Endodermal cell (in vitro differentiated cells): ENCODE data around the gene SCIMP. TPM values are rescaled to one million over a fixed set of nuclear protein-coding genes. Genes with fewer than 3 reads are reported as not detected.

Source experiments
- DNase-seq: peaks from one replicate; pipeline ENCODE4 v3.0.0-alpha.2; 2017
- H3K27ac ChIP-seq: 2 replicates; pipeline ENCODE4 v1.5.1; 2013; ENCODE audit warnings: mild to moderate bottlenecking, low read depth, low read length, moderate library complexity
- H3K27me3 ChIP-seq: 2 replicates; pipeline ENCODE4 v1.6.1; 2013; ENCODE audit warnings: mild to moderate bottlenecking, low read length, moderate library complexity; ENCODE audit not compliant: insufficient read depth, control insufficient read depth, poor library complexity, severe bottlenecking
- H3K36me3 ChIP-seq: 2 replicates; pipeline ENCODE4 v1.7.0; 2013; ENCODE audit warnings: mild to moderate bottlenecking, low read length, moderate library complexity; ENCODE audit not compliant: control insufficient read depth, insufficient read depth
- H3K4me1 ChIP-seq: one replicate; pipeline ENCODE4 v1.7.0; 2013; ENCODE audit warnings: low read length; ENCODE audit not compliant: control insufficient read depth, insufficient read depth
- H3K4me3 ChIP-seq: 2 replicates; pipeline ENCODE4 v1.5.1; 2013; ENCODE audit warnings: mild to moderate bottlenecking, low read length, moderate library complexity
- H3K9ac ChIP-seq: 2 replicates; pipeline ENCODE4 v1.6.1; 2013; ENCODE audit warnings: mild to moderate bottlenecking, low read length, moderate library complexity; ENCODE audit not compliant: poor library complexity, severe bottlenecking; ENCODE audit errors: extremely low read depth
- H3K9me3 ChIP-seq: 2 replicates; pipeline ENCODE4 v1.6.1; 2013; ENCODE audit warnings: mild to moderate bottlenecking, low read length, moderate library complexity; ENCODE audit not compliant: control insufficient read depth
- H3K27ac Mint-ChIP-seq: 2 replicates; pipeline ENCODE4 v1.8.0; 2020; ENCODE audit warnings: mixed read lengths
- H3K27me3 Mint-ChIP-seq: 2 replicates; pipeline ENCODE4 v1.8.0; 2021; ENCODE audit warnings: mild to moderate bottlenecking, mixed read lengths; ENCODE audit not compliant: insufficient read depth
- H3K36me3 Mint-ChIP-seq: 2 replicates; pipeline ENCODE4 v1.8.0; 2020; ENCODE audit warnings: low read depth, mixed read lengths
- H3K4me1 Mint-ChIP-seq: 2 replicates; pipeline ENCODE4 v1.8.0; 2020; ENCODE audit warnings: mixed read lengths
- H3K4me3 Mint-ChIP-seq: 2 replicates; pipeline ENCODE4 v1.8.0; 2020; ENCODE audit warnings: mild to moderate bottlenecking, moderate library complexity, mixed read lengths
- H3K9me3 Mint-ChIP-seq: 2 replicates; pipeline ENCODE4 v1.8.0; 2020; ENCODE audit warnings: mild to moderate bottlenecking, mixed read lengths
- WGBS, 2 experiments: methylation state at CpG; one replicate each; pipeline versions ENCODE4 v1.1.5 to v1.1.7; 2013; ENCODE audit warnings: missing lambda C conversion rate in 2 of 2, mixed read lengths in 1 of 2; ENCODE audit not compliant: insufficient coverage in 1 of 2, insufficient read length in 1 of 2; 5-methylcytosine and 5-hydroxymethylcytosine counted together
- total RNA-seq, 2 donors: library from RNA; stranded (reverse); fragmentation: NEBNext Ultra II Directional in 1 of 2; extraction: Animal tissue kit (Norgen Biotek cat#: 25700) in 1 of 2; gene quantifications; 2 replicates in 1 of 2; 3 replicates in 1 of 2; pipeline ENCODE4 v1.2.1, GENCODE V29; 2021
- TF ChIP-seq, protein P1 (sequence below): fragments of 200-600 bp; sonication (generic); conservative IDR thresholded peaks from 2 replicates; pipeline ENCODE4 v1.5.0; 2021; ENCODE audit warnings: antibody characterized with exemption, mild to moderate bottlenecking

Gene SCIMP
- total RNA-seq, 2 donors from 2014 or later = not detected

DNA sequence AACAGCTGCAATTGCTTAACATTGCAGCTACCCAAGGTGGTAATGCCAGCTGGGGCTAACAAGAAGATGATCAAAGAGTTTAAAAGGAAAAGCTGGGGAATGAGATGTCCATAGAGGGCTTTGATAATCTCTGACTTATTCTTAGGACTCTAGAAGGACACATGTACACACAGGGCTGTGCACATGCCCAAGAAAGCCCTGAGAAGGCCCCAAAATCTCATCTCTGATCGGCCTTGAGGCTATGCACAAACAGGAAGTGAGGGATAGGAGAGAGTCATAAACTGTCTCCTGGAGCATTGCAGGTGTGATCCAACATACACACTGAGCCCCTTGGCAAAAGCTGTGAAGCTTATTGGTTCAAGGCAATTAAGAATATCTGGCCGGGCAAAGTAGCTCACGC, 30.2 kb upstream of the SCIMP start:
- Mint-ChIP-seq H3K9me3 (no peaks in the 10 kb centered on the region), H3K4me1 (no peaks in the 10 kb centered on the region), H3K27ac (no peak overlapping the region), H3K36me3 (no peaks in the 10 kb centered on the region), H3K27me3 (no peaks in the 10 kb centered on the region), H3K4me3 (no peak overlapping the region)
- no peak overlapping the region for H3K27ac ChIP-seq
- no peak overlapping the region for H3K4me3 ChIP-seq
- WGBS, 2 experiments = 89 to 90% methylated on average over 2 to 3 of the region's 3 CpGs
- TF ChIP-seq, protein P1, sequence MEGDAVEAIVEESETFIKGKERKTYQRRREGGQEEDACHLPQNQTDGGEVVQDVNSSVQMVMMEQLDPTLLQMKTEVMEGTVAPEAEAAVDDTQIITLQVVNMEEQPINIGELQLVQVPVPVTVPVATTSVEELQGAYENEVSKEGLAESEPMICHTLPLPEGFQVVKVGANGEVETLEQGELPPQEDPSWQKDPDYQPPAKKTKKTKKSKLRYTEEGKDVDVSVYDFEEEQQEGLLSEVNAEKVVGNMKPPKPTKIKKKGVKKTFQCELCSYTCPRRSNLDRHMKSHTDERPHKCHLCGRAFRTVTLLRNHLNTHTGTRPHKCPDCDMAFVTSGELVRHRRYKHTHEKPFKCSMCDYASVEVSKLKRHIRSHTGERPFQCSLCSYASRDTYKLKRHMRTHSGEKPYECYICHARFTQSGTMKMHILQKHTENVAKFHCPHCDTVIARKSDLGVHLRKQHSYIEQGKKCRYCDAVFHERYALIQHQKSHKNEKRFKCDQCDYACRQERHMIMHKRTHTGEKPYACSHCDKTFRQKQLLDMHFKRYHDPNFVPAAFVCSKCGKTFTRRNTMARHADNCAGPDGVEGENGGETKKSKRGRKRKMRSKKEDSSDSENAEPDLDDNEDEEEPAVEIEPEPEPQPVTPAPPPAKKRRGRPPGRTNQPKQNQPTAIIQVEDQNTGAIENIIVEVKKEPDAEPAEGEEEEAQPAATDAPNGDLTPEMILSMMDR = no peak
- no peaks in the 10 kb centered on the region for H3K9me3 ChIP-seq
- no peaks in the 10 kb centered on the region for H3K27me3 ChIP-seq
- no peak overlapping the region for H3K9ac ChIP-seq
- no peaks in the 10 kb centered on the region for H3K36me3 ChIP-seq
- no peak for DNase-seq
- no peaks in the 10 kb centered on the region for H3K4me1 ChIP-seq

DNA sequence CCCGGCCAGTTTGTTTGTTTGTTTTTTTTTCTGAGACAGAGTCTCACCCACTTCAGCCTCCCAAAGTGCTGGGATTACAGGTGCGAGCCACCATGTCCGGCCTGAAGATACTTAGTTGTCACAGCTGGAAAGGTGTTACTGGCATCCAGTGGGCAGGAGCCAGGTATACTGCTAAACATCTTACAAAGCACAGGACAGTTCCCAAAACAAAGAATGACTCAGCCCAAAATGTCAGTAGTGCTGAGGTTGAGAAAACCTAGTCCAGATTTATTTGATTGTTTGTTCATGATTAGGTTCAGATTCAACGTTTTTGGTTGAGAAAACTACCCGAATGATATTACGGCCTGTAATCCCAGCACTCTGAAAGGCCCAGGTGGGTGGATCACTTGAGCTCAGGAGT, 28.8 kb upstream of the SCIMP start:
- Mint-ChIP-seq H3K27me3 (no peaks in the 10 kb centered on the region), H3K4me1 (no peaks in the 10 kb centered on the region), H3K27ac (no peak overlapping the region), H3K36me3 (no peaks in the 10 kb centered on the region), H3K4me3 (no peak overlapping the region), H3K9me3 (no peaks in the 10 kb centered on the region)
- WGBS, 2 experiments = 95 to 97% methylated on average over 5 to 6 of the region's 6 CpGs
- H3K4me1 ChIP-seq = no peaks in the 10 kb centered on the region
- no peaks in the 10 kb centered on the region for H3K27me3 ChIP-seq
- H3K9me3 ChIP-seq = no peaks in the 10 kb centered on the region
- TF ChIP-seq, protein P1 = no peak
- no peak overlapping the region for H3K27ac ChIP-seq
- no peaks in the 10 kb centered on the region for H3K36me3 ChIP-seq
- DNase-seq = no peak
- H3K9ac ChIP-seq = no peak overlapping the region
- no peak overlapping the region for H3K4me3 ChIP-seq

DNA sequence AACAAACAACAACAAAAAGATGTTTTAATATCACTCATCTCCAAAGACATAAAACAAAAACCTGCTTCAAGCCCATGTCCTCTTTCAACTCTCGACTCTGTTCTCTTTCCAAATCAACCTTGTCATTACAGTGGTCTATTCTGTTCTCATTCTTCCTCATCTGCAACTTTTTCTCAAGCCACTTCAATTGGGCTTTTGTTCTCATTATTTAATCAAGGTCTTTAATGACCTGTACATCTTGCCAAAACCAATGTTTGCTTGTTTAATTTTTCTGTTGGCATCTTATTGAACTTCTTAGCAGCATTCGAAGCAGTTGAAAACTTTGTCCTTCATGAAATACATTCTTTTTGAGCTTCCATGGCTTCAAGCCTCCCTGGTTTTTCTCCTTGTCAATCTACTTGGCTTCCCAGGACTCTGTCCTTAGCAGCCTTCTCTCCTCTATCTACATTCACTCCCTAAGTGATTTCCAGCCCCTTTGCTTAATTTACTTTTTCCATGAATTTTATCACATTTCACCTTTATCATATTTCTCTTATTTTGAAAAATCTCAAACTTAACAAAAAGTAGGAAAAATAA, 27.8 kb upstream of the SCIMP start:
- Mint-ChIP-seq H3K4me3 (no peak overlapping the region), H3K4me1 (no peaks in the 10 kb centered on the region), H3K9me3 (no peaks in the 10 kb centered on the region), H3K27ac (no peak overlapping the region), H3K36me3 (no peaks in the 10 kb centered on the region), H3K27me3 (no peaks in the 10 kb centered on the region)
- H3K9ac ChIP-seq = no peak overlapping the region
- H3K9me3 ChIP-seq = no peaks in the 10 kb centered on the region
- DNase-seq = no peak
- H3K4me1 ChIP-seq = no peaks in the 10 kb centered on the region
- H3K36me3 ChIP-seq = no peaks in the 10 kb centered on the region
- TF ChIP-seq, protein P1 = no peak
- no peak overlapping the region for H3K4me3 ChIP-seq
- 92 to 97% methylated on average over 2 of the region's 2 CpGs for WGBS, 2 experiments
- no peaks in the 10 kb centered on the region for H3K27me3 ChIP-seq
- no peak overlapping the region for H3K27ac ChIP-seq
